Caki2 (cell line): ENCODE measurements around the gene AIF1. TPM values are rescaled to one million over a fixed set of nuclear protein-coding genes. Genes with fewer than 3 reads are reported as not detected.
"Not testable (repeated sequence)": the region's sequence is repeated elsewhere in the genome, so short reads cannot be mapped to it uniquely, and the experiment has no call there.

Source experiments
- DNase-seq: peaks from one replicate; pipeline ENCODE4 v3.0.0-alpha.2; 2015; ENCODE audit warnings: low read depth
- in situ Hi-C: cut with HindIII; loops from 2 replicates; pipeline ENCODE4 v1.10.0; 2016; ENCODE audit warnings: low sequenced_read_pairs, low pct_unique_long_range_greater_than_20kb, mixed read lengths
- total RNA-seq: library from RNA; depleted of rRNA; stranded (reverse); fragments of >200 nt; shearing (Covaris generic); gene quantifications from 2 replicates; pipeline ENCODE4 v1.2.3, GENCODE V29; 2014; ENCODE audit warnings: low replicate concordance

The AIF1 gene
- total RNA-seq, 1 experiment from 2014 or later: not detected

DNA sequence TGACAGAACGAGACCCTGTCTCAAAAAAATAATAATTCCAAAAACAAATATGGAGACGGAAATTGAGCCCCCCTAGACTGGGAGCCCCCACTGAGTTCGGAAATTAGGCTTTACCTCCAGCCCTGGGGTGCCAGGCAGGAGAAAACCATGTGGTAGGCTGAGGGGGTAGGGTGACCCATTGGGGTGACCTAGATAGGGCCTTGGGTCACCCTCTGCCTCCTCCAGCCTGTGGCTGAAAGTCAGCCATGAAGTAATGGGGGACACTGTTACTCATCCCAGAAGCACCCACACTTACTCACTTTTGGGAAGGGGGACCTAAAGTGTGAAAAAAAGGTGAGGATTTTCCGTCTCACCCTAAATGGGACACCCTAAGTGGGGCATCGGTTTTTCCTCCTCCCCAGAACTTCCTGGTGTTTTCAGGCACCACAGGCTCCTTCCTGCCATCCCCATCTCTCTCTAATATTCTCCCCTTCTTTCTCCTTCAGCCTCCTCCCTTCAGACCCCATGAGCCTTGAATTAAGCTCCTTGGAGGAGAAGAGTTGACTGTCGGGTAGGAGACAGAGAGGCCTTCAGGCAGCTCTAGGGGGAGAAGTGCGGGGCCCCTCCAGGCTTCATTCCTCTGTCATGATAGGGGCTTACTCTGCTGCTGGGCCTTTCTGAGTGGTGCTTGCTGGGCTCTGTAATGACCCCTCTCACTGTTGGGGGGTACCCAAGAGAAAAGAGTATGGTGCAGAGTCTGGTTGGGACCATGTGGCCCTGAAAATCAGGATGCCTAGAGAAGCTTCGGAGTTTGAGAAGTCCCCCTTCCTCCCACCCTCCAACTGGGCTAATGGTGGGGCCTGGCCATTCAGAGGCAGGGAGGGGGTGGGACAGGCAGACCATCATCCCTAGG lies 35.2 kb upstream of the AIF1 start:
- in situ Hi-C loops: no loop called here
- DNase-seq: no peak

DNA sequence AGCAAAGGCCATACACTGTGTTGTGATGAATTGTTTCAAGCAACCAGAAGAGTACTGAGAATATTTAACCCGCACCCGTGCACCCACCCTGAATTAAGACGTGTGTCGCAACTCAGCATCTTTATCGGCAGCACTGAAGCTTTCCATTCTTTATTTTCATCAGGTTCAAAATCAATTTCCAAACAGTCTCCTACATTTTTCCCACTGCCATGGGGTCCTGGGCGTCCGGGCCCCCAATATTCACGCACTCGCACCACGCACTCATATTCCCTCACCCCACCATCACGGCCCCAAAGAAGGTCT lies 34.6 kb upstream of the AIF1 start:
- DNase-seq: no peak
- in situ Hi-C loops: no loop called here

DNA sequence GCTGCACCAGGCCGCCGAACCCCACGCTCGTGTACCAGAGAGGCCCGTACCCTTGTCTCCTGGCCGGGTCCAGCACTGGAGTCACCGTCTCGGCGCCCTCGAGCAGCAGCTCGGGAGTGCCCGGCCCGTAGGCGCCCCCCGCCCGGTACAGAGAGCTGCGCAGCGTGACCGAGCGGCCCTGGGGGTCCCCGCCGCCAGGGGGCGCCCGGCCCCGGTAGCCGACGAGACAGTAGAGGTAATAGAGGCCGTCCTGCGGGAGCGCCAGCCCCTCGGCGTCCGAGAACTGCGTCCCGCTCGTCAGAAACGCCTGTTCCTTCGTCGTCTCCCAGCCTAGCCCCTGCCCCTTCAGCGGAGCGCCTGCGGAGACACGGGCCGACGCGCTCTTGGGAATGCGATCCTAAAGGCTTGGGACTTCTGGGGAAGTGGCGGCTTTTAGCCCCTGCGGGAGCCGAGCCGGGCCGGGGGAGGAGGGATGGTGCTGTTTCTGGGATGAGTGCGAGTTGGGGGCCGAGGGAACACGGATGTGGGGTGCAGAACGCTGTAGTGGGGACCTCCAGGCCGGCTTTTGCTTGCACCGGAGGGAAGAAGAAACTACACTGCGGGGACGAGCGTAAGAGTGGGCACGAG lies 34.1 kb upstream of the AIF1 start:
- in situ Hi-C loops: no loop called here
- peak; percentile 67 for DNase-seq

DNA sequence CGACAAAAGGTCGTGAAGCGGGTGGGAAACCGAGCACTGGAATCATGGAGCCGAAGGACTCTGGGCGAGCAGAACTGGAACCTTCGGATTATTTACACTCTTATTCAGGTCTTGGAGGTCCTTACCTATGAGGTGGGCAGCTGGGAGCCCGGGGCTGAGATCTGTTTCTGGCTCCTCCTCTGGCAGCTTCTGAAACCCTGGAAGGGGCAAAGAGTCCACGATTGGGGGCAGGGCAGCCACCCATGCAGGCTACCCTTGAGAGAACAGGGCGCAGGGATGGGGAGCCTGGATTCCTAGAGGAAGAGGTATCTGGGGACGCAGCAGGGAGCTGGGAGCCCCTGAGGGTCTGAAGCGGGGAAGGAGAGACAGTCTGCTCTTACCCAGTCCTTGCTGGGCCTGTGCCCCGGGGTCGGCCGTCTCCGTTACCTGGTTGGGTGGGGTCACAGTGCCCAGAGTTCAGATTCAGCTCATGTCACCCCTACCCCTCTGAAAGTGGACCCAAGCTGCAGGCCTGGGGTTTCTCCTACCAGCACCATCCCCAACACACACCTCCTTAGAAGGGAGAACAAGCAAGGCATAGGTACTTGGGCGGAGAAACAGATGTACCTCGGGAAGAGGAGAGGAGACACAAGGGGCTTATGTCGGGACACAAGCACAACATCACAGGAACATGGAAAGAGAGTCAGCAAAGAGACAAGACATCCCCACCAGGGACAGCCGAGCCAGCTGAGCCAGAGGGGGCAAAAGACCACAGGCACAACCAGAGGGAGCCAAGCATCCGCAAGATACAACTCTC lies 33.4 kb upstream of the AIF1 start:
- in situ Hi-C loops: no loop called here
- no peak for DNase-seq

DNA sequence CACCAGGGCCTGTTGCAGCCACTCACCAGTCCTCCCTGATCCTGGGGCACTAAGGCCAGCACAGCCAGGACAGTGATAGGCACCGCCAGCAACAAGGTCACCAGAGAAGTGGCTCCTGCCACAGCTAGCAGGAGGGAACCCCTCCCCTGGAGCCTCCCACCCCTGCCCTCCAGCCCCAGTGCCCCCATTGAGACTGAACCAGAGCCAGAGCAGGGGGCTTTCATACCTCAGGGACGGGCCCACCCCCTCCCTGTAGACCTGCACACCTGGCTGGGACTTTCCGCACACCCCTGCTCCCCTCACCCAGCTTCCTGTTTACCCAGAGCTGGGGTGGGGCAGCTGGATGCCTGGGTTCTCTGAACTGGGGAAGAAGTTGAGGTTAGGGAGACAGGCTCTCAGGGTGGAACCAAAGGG lies 32.8 kb upstream of the AIF1 start, which contains the start of gene LTB:
Gene LTB (minus strand): TSS at position 195 of the 414 bp plus-strand sequence. CDS start 7 bp downstream, at position 188.
- in situ Hi-C loops: no loop called here
- DNase-seq: no peak

DNA sequence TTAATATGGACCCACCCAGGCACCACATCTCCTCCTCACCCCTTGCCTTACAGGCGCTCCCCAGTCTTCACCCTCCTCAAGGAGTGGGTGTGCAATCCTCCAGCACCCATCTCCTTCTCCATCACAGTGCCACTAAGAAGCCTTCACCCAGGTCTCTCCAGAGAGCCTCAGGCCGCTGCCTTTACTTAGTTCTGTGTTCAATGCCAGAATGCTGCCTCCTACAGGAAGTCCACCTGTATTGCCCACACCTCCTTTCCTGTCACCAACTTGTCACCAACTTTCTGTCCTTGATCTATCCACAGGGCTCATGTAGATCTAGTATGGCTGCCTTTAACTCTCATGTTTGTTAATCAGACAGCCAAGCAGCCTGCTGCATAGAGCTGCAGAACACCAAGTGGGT lies 29.5 kb upstream of the AIF1 start:
- in situ Hi-C loops: no loop called here
- no peak for DNase-seq

DNA sequence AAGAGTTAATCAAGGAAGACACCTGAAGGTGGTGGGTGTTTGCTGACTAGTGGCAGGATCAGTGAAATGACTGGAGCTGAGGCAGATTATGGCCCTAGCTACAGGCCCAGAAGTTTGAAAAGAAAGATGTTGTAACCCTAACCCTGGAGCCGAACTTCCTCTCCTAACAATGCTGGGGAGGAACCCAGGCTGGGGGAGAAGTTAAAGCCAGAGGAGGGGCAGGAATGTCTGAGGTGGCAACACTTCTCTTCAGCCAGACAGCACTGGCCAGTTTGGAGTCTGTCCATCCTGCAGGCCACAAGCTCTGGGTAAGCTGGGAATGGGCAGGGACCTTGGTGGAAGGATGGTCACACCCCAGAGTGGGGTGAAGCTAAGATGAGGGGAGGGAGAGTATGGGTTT lies 29.0 kb upstream of the AIF1 start, which contains the start of gene LST1:
Gene LST1 (plus strand): TSS at position 270 of the 400 bp plus-strand sequence. CDS start 1,023 bp downstream, outside the sequence.
- no peak for DNase-seq
- in situ Hi-C loops: no loop called here

DNA sequence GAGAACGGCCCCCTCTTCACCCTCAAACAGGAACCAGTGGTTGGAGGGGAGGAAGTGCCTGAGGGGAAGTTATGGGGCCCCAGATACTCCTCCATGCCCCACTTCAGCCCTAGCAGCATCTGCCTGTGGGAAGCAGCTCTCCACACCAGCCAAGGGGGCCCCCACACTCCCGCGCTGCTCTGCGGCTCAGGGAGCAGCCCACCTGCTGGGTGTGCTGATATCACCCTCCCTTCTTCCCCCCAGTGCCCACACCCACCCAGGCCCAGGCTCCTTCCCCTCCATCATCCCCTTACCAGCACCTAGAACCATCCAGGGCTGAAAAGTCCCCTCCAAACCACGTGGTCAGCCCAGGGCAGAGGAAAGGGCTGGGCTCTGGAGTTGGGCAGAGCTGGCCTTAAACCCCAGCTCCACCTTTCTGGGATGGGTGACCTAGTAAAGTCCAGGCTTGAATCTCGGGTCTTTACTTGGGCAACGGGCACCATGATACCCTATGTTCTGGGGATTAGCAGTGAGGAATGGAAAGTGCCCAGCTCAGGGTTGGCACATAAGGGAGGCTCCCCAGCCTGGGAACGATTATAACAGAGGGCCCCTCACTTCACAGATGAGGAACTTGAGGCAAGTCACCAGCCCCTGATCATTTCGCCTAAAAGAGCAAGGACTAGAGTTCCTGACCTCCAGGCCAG lies 28.3 kb upstream of the AIF1 start:
- no peak for DNase-seq

DNA sequence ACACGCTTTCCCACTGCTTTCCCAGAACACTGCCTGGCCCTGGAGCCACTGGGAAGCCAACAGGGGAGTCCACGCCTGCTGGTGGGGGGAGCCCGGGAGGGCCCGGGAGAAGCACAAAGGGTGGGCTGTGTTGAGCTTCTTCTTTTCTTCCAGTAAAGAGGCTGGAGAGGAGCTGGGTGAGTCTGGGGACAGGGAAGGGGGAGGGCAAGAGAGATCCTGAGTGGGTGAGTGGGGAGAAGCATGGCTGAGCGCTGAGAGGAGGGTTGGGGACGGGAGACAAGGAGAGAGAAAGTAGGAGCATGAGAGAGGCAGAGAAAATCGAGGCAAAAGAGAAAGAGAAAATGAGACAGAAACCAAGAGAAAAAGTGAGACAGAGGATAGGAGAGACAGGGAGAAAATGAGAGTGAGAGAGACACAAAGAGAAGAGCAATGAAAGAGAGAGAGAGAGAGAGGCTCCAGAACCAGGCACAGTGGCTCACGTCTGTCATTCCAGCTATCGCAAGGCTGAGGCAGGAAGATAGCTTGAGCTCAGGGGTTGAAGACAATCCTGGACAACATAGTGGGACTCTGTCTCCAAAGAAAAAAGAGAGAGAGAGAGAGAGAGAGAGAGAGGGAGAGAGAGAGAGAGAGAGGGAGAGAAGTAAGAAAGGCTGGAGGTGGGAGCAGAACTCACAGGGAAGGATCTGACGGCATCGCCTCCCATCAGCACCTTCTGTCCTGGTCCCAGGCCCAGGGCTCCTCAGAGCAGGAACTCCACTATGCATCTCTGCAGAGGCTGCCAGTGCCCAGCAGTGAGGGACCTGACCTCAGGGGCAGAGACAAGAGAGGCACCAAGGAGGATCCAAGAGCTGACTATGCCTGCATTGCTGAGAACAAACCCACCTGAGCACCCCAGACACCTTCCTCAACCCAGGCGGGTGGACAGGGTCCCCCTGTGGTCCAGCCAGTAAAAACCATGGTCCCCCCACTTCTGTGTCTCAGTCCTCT lies 26.9 kb upstream of the AIF1 start:
- DNase-seq: no peak
- in situ Hi-C loops: no loop called here

More for the DNA sequence above, 28.3 kb upstream of the AIF1 start:
- in situ Hi-C loops: no loop called here

DNA sequence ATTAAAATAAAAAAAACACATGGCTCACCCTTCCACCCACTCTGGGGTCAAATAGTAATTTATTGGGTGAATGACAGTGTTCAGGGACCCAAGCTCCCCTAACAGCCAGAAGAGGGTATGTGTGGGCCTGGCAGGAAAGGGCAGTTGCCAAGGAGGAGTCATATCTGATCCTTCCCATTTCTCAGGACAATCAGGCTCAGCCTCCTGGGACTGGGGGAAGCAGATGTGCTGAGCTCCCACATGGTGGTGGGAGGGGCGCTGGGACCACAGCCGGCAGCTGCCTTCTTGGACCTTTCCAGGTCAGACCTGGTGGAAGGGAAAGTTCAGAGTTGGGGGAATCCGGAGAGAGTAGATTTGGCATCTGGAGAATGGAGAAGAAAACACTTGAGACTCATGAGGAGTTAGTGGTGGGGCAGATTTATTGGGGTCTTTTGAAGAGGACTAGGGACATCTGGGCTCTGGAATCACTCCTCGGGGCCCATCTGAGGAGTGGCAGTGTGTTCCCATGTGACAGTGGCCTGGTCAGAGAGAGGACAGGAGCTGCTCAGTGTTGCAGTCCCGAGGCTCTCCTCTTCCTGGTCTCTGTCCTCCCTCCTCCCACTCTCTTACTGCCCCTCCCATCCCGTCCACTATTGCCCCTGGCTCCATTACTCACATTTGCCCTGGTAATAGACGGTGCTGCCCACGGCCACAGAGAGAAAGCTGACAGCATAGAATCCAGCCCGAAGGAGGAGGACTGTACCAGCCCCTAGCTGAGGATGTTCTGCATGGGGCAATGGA lies 26.0 kb upstream of the AIF1 start:
- DNase-seq: no peak
- in situ Hi-C loops: no loop called here

DNA sequence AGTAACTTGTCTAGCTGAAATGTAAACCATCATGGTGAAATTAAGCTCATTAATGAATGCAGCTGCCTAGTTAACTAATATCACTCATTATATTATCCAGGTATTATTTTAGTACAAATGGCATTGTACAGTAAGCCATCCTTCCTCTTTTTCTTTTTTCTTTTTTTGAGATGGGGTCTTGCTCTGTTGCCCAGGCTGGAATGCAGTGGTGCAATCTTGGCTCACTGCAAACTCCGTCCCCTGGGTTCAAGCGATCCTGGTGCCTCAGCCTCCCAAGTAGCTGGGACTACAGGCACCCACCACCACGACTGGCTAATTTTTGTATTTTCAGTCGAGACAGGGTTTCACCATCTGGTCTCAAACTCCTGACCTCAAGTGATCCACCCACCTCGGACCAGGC lies 24.3 kb upstream of the AIF1 start:
- in situ Hi-C loops, DNase-seq: not testable (repeated sequence)

DNA sequence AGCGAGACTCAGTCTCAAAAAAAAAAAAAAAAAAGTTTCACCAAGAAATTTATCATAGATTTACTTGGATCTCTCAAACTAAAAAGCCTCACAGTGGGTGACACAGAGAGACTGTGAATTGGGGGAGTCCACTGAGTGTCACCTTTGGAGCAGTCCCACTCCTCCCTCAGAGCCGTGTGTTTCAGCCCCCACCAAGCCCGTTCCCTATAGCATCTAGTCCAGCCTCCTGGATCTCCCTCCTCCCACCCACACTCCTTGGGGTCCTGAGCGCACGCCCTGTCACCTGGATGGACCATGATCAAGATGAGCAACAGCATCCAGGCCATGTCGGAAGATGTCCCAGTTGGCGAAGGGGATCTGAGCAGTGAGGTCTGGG lies 22.6 kb upstream of the AIF1 start:
- in situ Hi-C loops: no loop called here
- no peak for DNase-seq

DNA sequence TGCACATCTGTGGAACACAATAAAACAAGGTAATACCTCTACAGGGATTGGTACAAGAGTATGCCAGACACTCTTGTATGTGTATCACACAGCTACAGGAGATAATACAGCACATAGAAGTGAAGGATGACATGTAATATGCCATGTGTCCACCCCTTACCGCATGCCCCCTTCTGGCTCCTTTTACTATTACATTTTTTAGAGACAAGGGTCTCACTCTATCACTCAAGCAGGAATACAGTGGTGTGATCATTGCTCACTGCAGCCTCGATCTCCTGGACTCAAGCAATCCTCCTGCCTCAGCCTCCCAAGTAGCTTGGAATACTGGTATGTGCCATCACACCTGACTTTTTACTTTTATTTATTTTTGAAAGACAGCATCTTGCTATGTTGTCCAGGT lies 18.0 kb upstream of the AIF1 start:
- in situ Hi-C loops: no loop called here
- DNase-seq: no peak

DNA sequence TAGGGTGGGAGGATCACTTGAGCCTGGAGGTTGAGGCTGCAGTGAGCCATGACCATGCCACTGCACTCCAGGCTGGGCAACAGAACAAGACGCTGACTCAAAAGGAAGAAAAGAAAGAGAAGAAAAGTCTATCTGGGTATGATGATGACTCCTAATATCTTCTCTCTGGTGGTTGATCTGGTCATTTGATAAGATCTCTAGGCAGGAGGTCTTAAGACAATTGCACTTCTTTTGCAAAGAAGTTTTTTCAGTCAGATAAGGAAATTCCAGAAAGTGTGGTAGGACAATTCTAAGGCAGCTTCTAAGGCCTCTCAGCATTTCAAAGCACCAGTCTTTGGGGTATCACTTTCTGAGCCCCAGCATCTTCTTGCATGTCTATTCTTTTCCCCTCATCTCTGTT lies 7.7 kb upstream of the AIF1 start:
- in situ Hi-C loops: no loop called here
- no peak for DNase-seq

DNA sequence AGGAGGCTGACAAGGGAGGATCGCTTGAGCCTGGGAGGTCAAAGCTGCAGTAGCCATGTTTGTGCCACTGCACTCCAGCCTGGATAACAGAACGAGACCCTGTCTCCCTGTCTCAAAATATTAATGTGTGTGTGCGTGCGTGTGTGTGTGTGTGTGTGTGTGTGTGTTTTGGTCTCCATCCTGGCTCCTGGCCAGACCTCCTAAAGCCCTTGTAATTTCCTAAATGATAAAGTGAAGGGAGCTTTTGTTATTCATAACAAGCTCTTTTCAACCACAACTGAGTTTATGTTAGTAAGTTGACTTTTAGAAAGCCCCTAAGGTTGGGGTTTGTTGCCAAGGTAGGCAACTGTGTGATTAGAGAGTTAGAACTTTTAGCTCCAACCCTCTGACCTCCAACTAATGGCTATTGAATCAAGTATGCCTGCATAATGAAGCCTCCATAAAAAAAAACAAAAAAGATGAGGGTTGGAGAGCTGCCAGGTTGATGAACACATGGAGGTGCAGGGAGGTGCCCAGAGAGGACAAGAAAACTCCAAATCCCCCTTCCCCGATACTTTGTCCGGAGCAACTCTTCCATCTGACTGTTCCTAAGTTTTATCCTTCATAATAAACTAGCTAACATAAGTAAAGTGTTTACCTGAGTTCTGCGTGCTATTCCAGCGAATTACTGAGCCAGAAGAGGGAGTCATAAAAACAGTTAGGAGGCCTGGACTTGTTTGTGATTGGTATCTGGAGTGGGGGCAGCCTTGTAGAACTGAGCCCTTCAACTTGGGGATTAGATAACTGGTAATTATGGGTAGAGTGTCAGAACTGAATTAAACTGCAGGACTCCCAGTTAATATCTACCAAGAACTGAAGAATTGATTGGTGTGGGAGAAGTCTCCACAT lies 5.3 kb upstream of the AIF1 start:
- DNase-seq: no peak
- in situ Hi-C loops: no loop called here

DNA sequence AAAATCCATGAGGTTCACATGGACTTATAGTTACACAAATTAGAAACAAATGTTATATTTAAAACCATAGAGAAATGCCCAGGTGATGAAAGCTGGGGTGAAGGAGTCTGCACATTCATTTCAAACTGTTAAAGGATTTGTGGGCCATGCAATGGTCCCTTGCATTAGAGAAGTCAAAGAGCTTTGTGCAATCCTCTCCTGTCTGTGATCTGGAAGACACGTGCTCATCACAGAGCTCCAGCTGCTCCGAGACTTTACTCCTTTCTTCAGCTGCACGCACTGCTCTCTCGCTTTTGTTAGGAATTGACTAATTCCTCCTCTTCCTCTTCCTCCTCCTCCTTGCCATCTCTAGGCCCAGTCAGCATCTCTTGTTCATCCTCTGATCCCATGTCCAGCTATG lies 4.1 kb upstream of the AIF1 start:
- no peak for DNase-seq
- in situ Hi-C loops: no loop called here
